Measurements from ENCODE around the gene MYO18B.

- TF ChIP-seq CTCF (IDR thresholded peaks at IDR 0.05; ENCODE audit: low read depth, low read length) (no peak), POLR2A (IDR thresholded peaks at IDR 0.05; ENCODE audit: extremely low read depth, insufficient read length) (no peak), MYC (IDR thresholded peaks at IDR 0.05; ENCODE audit: low read depth, low read length) (no peak)
- TF ChIP-seq, protein P1, sequence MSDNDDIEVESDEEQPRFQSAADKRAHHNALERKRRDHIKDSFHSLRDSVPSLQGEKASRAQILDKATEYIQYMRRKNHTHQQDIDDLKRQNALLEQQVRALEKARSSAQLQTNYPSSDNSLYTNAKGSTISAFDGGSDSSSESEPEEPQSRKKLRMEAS (IDR thresholded peaks at IDR 0.05; ENCODE audit: low read depth, low read length), result no peak
Measured at GRCh38 chr22:25950111-25950510, 208.1 kb downstream of the MYO18B start.

Data from NB4 (cell line).